LNCaP clone FGC (cell line): ENCODE data around the gene PALLD.

Source experiments
- DNase-seq: peaks from one replicate; pipeline ENCODE4 v3.0.0-alpha.2; 2011; ENCODE audit warnings: low read depth
- H3K4me3 ChIP-seq: 2 replicates; pipeline ENCODE4 v1.5.1; 2011; ENCODE audit warnings: mild to moderate bottlenecking, low read depth, low read length, control low read depth
- CTCF ChIP-seq: IDR thresholded peaks from 2 replicates; pipeline ENCODE4 v1.5.1; 2012; ENCODE audit warnings: mild to moderate bottlenecking; ENCODE audit not compliant: control insufficient read depth, insufficient read depth; ENCODE audit errors: extremely low read depth

The PALLD gene

GRCh38 chr4:168761066-168761465, 264.2 kb downstream of the PALLD start:
- TF ChIP-seq CTCF: no peak
- no peak overlapping the region for H3K4me3 ChIP-seq
- DNase-seq: no peak

- no peak overlapping the region for H3K4me3 ChIP-seq
Observed at GRCh38 chr4:168765322-168765721, 268.5 kb downstream of the PALLD start.

GRCh38 chr4:168765726-168766125, 268.9 kb downstream of the PALLD start:
- TF ChIP-seq CTCF: no peak
- no peak for DNase-seq
- H3K4me3 ChIP-seq: no peak overlapping the region

More at GRCh38 chr4:168765322-168765721, 268.5 kb downstream of the PALLD start:
- TF ChIP-seq CTCF: no peak
- no peak for DNase-seq

GRCh38 chr4:168766604-168767316, 269.9 kb downstream of the PALLD start:
- no peak for DNase-seq
- no peak for TF ChIP-seq CTCF
- H3K4me3 ChIP-seq: no peak overlapping the region

- no peak for DNase-seq
- TF ChIP-seq CTCF: no peak
- H3K4me3 ChIP-seq: no peak overlapping the region
Observed at GRCh38 chr4:168769416-168769815, 272.6 kb downstream of the PALLD start.

GRCh38 chr4:168769837-168770236, 273.0 kb downstream of the PALLD start:
- TF ChIP-seq CTCF: no peak
- no peak for DNase-seq

GRCh38 chr4:168771251-168771650, 274.4 kb downstream of the PALLD start:
- no peak for TF ChIP-seq CTCF
- DNase-seq: no peak
- H3K4me3 ChIP-seq: no peak overlapping the region

More at GRCh38 chr4:168769837-168770236, 273.0 kb downstream of the PALLD start:
- H3K4me3 ChIP-seq: no peak overlapping the region
